Transverse colon (tissue), 4 donors: ENCODE results near the gene CADM1. TPM values are rescaled to one million over a fixed set of nuclear protein-coding genes. Genes with fewer than 3 reads are reported as not detected.

Source experiments
- DNase-seq: peaks from one replicate; pipeline ENCODE4 v3.0.0-alpha.2; 2019
- H3K27ac ChIP-seq, 4 donors: fragments of 200-600 bp; sonication (generic); 2 replicates each; pipeline ENCODE4 v1.5.1; 2016 to 2018; ENCODE audit warnings: inconsistent platforms in 4 of 4
- H3K27me3 ChIP-seq: fragments of 200-600 bp; sonication (generic); 2 replicates; pipeline ENCODE4 v1.5.1; 2017; ENCODE audit warnings: inconsistent platforms
- H3K36me3 ChIP-seq, 4 donors: fragments of 200-600 bp; sonication (generic); 2 replicates each; pipeline ENCODE4 v1.5.1; 2017 to 2019; ENCODE audit warnings: inconsistent platforms in 4 of 4
- H3K4me1 ChIP-seq, 4 donors: fragments of 200-600 bp; sonication (generic); 2 replicates each; pipeline ENCODE4 v1.5.1; 2017 to 2020; ENCODE audit warnings: inconsistent platforms in 4 of 4
- H3K4me3 ChIP-seq, 4 donors: fragments of 200-600 bp; sonication (generic); 1 replicate in 1 of 4; 2 replicates in 3 of 4; pipeline versions ENCODE4 v1.5.1 to v1.6.1; 2017 to 2019; ENCODE audit warnings: inconsistent platforms in 4 of 4
- H3K9me3 ChIP-seq, 2 donors: fragments of 200-600 bp; sonication (generic); 2 replicates each; pipeline ENCODE4 v1.5.1; 2017 to 2019; ENCODE audit warnings: inconsistent platforms in 2 of 2
- EP300 ChIP-seq: sonication (generic); formaldehyde crosslinking; IDR thresholded peaks from one replicate; pipeline ENCODE4 v1.6.1; 2017; ENCODE audit warnings: antibody characterized with exemption, low read depth
- POLR2A ChIP-seq: fragments of 450-650 bp; IDR thresholded peaks from one replicate; pipeline ENCODE4 v1.6.1; 2016; ENCODE audit warnings: antibody characterized with exemption, mild to moderate bottlenecking, moderate library complexity
- POLR2AphosphoS5 ChIP-seq, 3 donors: sonication (generic); formaldehyde crosslinking; IDR thresholded peaks; one replicate each; pipeline ENCODE4 v1.6.1; 2016; ENCODE audit warnings: antibody characterized with exemption in 3 of 3
- WGBS, 2 donors: methylation state at CpG; one replicate each; pipeline ENCODE4 v1.1.5; 2018; ENCODE audit warnings: low coverage in 1 of 2; 5-methylcytosine and 5-hydroxymethylcytosine counted together
- in situ Hi-C, 4 donors: fragments of 200-750 bp; cut with MboI; loops; one replicate each; pipeline versions ENCODE4 v1.15.0 to v1.15.1; 2017; ENCODE audit warnings: low sequenced_read_pairs in 3 of 4, low pct_ligation_motif_present in 1 of 4, low pct_unique_long_range_greater_than_20kb in 1 of 4
- intact Hi-C: fragments of 100-400 bp; cut with DNase I; formaldehyde crosslinking; loops from one replicate; pipeline ENCODE4 v1.15.1; 2023; ENCODE audit warnings: low total_unique reads
- total RNA-seq, 4 donors: library from RNA; depleted of rRNA; stranded (reverse); fragments of >200 nt; gene quantifications; one replicate each; pipeline ENCODE4 v1.1.0, GENCODE V29; 2016
- TF ChIP-seq, protein P1 (sequence below), 5 experiments: fragments of 200-600 bp in 3 of 5; fragments of 450-650 bp in 2 of 5; sonication (generic) in 3 of 5; IDR thresholded peaks; 1 replicate in 2 of 5; 2 replicates in 3 of 5; pipeline ENCODE4 v1.5.1; 2016 to 2017; ENCODE audit warnings: antibody characterized with exemption in 5 of 5, inconsistent platforms in 3 of 5, mild to moderate bottlenecking in 2 of 5, moderate library complexity in 1 of 5

CADM1 gene
- total RNA-seq, 4 donors from 2014 or later, result 2.8 to 6.4 (median 3.7) TPM

DNA sequence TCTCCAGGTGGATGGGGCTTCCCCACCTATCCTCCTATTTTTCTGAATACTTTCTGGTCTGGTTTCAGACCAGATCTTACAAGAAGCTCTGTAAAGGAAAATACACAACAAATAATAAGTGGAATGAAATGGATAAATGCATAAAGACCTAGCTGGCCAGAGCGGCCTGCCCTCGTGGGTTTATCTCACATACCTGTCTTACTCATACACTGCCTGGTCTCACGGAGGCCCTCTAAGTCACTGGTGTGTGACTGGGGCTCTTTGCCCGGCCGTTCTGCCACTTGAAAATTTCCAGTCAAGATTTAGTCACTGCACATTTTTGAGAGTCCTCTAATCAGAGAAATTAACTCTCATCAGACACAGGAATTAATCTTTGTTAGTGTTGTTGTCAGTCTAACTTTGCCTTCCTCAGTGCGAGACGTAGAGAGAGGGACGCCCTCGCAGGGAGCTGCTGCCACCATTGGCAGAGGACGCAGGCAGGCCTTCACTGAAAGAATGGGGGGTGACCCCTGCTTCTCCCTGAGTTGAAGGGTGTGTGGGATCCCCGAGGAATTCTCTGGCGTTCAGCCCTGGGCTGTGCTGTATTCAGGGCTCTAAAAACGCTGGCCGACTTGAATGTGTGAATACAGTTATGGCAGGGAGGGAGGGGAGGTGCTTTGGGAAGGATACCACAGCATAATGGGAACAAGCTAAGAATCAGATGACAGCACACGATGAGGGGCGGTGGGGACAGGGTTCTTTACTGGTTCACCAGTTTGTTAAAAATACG lies 46.3 kb upstream of the CADM1 start:
- Histone ChIP-seq H3K27ac (no peak overlapping the region), H3K4me3 (no peak overlapping the region), H3K9me3 (no peaks in the 10 kb centered on the region), H3K4me1 (no peaks in the 10 kb centered on the region), H3K36me3 (no peaks in the 10 kb centered on the region), H3K27me3 (no peaks in the 10 kb centered on the region)
- intact Hi-C loops (no loop called here), in situ Hi-C loops (no loop called here)
- TF ChIP-seq POLR2A (no peak), EP300 (no peak), POLR2AphosphoS5 (IDR thresholded peaks at IDR 0.05) (no peak)
- TF ChIP-seq, protein P1, sequence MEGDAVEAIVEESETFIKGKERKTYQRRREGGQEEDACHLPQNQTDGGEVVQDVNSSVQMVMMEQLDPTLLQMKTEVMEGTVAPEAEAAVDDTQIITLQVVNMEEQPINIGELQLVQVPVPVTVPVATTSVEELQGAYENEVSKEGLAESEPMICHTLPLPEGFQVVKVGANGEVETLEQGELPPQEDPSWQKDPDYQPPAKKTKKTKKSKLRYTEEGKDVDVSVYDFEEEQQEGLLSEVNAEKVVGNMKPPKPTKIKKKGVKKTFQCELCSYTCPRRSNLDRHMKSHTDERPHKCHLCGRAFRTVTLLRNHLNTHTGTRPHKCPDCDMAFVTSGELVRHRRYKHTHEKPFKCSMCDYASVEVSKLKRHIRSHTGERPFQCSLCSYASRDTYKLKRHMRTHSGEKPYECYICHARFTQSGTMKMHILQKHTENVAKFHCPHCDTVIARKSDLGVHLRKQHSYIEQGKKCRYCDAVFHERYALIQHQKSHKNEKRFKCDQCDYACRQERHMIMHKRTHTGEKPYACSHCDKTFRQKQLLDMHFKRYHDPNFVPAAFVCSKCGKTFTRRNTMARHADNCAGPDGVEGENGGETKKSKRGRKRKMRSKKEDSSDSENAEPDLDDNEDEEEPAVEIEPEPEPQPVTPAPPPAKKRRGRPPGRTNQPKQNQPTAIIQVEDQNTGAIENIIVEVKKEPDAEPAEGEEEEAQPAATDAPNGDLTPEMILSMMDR (IDR thresholded peaks at IDR 0.05), result no peak
- DNase-seq, result no peak
- WGBS, 2 donors, result 80 to 90% methylated on average over 12 to 17 of the region's 17 CpGs

DNA sequence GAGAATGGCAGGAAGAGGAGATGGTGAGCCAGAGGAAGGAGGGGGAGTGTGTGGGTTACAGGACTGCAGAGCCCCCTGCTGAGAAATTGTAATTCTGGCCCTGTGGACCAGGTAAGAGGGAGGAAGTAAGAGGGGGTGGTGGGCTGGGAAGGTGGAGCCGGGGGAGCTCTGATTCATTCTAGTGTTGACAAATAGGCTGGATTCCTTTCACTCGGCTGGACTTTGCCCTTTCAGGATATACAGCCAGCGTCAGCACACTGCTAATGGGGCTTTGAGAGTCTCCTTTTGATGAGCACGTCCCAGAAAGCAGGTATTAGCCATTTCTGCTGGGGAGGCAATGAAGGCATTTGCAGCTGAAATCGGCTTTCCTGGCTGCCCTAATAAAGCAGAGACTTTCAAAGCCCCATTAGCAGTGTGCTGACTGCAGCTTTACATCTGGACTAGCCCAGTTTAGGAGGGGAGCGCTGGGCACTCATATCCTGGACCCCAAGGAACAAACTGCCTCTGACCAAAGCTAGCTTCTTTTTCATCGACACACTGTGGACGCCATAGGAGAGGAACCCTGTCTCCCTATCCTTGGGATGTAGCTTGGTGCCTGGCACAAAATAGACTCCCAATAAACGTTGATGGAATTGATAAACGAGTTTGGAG lies 44.8 kb upstream of the CADM1 start:
- Histone ChIP-seq H3K27ac (no peak overlapping the region), H3K36me3 (no peaks in the 10 kb centered on the region), H3K27me3 (peaks cover 3% of the 10 kb centered on the region), H3K9me3 (no peaks in the 10 kb centered on the region), H3K4me3 (no peak overlapping the region), H3K4me1 (no peaks in the 10 kb centered on the region)
- intact Hi-C loops (no loop called here), in situ Hi-C loops (no loop called here)
- TF ChIP-seq POLR2A (no peak), EP300 (no peak), POLR2AphosphoS5 (IDR thresholded peaks at IDR 0.05) (no peak)
- TF ChIP-seq, protein P1 (IDR thresholded peaks at IDR 0.05), result no peak
- WGBS, 2 donors, result 35% methylated on average over 10 of the region's 10 CpGs; no CpG with 5 or more reads in 1 of the 2 donors
- peak; percentile 36 for DNase-seq

DNA sequence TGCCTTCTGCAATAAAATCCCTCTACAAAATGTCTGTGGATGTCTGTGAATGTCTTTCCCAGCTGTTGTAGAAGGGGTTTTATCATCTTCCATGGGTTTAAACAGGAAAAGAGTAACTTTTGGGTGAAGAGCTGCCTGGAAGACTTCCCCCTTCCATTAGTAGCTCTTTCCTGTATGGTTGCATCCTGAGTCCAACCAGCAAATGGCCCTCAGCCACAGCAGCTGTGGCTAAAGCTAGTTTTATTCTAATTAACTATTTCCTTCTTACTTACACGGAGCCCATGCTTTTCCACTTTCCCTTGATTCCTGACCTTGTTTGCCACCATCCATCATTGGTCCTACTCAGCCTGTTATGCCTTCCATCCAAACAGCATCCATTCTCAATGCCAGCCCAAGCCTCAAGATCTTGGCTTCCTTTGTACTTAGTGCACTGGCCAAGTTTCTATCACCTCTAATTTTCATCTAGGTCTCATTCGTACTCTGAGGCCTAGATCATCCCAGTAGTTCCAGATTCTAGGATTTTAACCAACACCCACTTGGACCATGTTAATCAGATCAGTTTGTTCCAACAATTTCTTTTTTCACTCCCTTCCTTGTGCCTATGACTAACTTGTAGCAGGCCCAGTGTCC lies 41.5 kb upstream of the CADM1 start:
- in situ Hi-C loops, result no loop called here
- peaks cover 6% of the 10 kb centered on the region for H3K27me3 ChIP-seq

More for the DNA sequence above, 41.5 kb upstream of the CADM1 start:
- Histone ChIP-seq H3K4me1 (no peaks in the 10 kb centered on the region), H3K9me3 (no peaks in the 10 kb centered on the region), H3K27ac (no peak overlapping the region), H3K4me3 (no peak overlapping the region), H3K36me3 (no peaks in the 10 kb centered on the region)
- no peak for DNase-seq
- intact Hi-C loops, result no loop called here
- 66 to 67% methylated on average over 1 to 2 of the region's 2 CpGs for WGBS, 2 donors
- TF ChIP-seq, protein P1 (IDR thresholded peaks at IDR 0.05), result no peak
- no peak for TF ChIP-seq POLR2A
- TF ChIP-seq EP300, result no peak
- TF ChIP-seq POLR2AphosphoS5 (IDR thresholded peaks at IDR 0.05), result no peak
